ENCODE measurements around the gene ALOXE3.

The ALOXE3 gene

DNA sequence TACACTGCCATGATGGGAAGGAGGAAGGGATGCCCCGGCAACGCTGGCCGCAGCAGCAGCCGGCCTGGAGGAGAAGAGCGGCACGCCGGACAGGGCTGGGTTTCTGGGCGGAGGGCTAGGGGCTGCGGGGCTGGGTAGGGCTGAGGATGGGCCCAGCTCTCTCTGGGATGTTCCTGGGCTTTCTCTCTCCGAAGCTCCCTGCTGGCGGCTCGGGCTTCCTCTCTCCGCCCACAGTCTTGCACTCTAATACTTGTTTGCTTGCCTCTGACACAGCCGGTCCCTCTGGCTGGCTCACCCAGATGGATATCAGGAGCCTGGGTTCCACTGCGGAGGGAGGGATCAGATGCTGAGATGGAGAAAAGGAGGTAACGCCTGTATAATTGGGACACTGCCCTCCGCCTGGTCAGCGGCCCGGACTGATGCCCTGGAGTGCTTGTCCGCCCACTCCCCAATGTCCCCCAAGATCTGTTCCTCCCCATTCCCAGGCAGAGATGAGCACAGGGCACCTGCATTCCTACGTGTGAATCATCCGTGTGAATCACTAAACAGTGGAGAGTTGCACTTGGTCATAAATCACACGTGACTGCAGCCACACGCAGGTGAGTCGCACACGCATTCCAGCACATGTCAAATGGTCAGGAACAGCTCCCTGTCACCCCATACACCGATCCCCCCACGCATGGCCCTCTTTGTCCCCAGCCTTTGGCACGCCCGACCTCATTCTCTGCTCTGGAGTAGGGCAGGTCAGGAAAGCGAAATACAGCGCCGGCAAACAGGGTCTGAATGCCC, at the start of gene ALOXE3:
ALOXE3 (minus strand) TSS at position 535 of the 789 bp plus-strand sequence; CDS start at position 11, 524 bp downstream.
- peak within 1 kb of the TSS; percentile 55 for H3K4me3 ChIP-seq (ENCODE audit: low read depth, low read length)
- peak; percentile 30 for DNase-seq (ENCODE audit: low read depth)
- TF ChIP-seq, protein P1, sequence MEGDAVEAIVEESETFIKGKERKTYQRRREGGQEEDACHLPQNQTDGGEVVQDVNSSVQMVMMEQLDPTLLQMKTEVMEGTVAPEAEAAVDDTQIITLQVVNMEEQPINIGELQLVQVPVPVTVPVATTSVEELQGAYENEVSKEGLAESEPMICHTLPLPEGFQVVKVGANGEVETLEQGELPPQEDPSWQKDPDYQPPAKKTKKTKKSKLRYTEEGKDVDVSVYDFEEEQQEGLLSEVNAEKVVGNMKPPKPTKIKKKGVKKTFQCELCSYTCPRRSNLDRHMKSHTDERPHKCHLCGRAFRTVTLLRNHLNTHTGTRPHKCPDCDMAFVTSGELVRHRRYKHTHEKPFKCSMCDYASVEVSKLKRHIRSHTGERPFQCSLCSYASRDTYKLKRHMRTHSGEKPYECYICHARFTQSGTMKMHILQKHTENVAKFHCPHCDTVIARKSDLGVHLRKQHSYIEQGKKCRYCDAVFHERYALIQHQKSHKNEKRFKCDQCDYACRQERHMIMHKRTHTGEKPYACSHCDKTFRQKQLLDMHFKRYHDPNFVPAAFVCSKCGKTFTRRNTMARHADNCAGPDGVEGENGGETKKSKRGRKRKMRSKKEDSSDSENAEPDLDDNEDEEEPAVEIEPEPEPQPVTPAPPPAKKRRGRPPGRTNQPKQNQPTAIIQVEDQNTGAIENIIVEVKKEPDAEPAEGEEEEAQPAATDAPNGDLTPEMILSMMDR (IDR thresholded peaks at IDR 0.05; ENCODE audit: control insufficient read depth, extremely low read depth, insufficient read depth) = no peak

DNA sequence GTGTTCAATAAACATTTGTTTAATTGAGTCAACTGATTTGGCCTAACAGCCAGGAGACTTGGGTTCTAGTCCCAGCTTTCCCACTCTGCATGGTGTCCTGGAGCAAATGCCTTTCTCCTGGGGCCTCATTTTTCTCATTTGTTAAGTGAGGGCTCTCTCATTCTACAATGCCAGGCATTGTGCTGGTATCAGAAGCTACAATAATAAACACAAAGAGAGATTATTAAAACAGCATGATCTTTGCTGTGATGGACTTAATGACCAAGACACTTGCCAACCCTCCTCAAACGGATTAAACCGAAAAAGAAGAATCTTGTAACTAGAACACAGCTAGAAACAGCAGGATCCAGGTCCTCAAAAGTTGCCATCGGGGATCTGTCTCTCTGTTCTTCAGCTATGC, 49.2 kb upstream of the ALOXE3 start:
- no peak for DNase-seq (ENCODE audit: low read depth)
- no peak overlapping the region for H3K4me3 ChIP-seq (ENCODE audit: low read depth, low read length)
- TF ChIP-seq, protein P1 (IDR thresholded peaks at IDR 0.05; ENCODE audit: control insufficient read depth, extremely low read depth, insufficient read depth) = no peak

- no peak for DNase-seq (ENCODE audit: low read depth)
- TF ChIP-seq, protein P1 (IDR thresholded peaks at IDR 0.05; ENCODE audit: control insufficient read depth, extremely low read depth, insufficient read depth) = no peak
- no peak overlapping the region for H3K4me3 ChIP-seq (ENCODE audit: low read depth, low read length)
These were observed 48.4 kb upstream of the ALOXE3 start for GRCh38 chr17:8166731-8167130.

- no peak for DNase-seq (ENCODE audit: low read depth)
- no peak overlapping the region for H3K4me3 ChIP-seq (ENCODE audit: low read depth, low read length)
- TF ChIP-seq, protein P1 (IDR thresholded peaks at IDR 0.05; ENCODE audit: control insufficient read depth, extremely low read depth, insufficient read depth) = no peak
These were observed 46.5 kb upstream of the ALOXE3 start for GRCh38 chr17:8164815-8165131.

DNA sequence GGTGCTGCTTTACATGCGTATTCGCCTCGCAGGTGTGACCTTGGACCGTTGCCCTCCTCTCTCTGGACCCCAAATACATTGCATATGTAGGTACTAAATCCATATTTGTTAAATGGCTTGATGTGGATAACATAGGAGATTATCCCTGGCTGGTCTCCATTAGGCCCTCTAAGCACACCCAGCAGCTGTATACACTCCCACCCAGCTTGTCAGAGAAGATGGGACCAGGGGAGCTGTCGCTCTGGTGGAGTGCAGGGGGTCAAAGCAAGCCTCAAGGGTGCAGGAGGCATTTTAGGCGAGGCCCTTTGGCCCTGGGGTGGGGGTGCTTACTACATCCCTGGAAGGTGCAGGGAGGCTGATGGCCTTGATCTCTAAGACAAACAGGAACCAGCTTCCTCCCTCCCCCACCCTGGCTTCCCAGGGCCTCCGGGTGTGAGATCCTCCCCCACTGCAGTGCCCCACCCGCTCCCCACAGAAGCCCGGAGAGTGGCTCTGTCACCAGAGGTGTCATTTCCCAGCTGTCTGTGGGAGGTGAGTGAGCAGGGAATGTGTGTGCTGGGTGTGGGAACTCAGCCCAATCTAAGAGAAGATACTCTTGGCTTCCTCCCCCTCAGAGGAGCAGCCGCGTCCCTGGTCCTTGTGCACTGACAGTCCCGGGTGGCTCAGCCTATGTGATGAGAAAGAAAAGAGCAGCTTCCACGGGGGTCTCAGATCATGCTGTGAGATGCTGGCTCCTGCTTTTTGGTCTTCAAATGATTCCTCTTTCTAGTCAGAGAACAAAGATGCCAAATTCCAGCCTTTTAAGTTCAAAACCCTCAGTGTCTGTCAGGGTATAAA, 45.9 kb upstream of the ALOXE3 start:
- no peak for DNase-seq (ENCODE audit: low read depth)
- H3K4me3 ChIP-seq (ENCODE audit: low read depth, low read length) = no peak overlapping the region
- TF ChIP-seq, protein P1 (IDR thresholded peaks at IDR 0.05; ENCODE audit: control insufficient read depth, extremely low read depth, insufficient read depth) = no peak

GRCh38 chr17:8162997-8163977, 45.0 kb upstream of the ALOXE3 start:
- H3K4me3 ChIP-seq (ENCODE audit: low read depth, low read length) = peak overlapping the region; percentile 96
- TF ChIP-seq, protein P1 (IDR thresholded peaks at IDR 0.05; ENCODE audit: control insufficient read depth, extremely low read depth, insufficient read depth) = no peak
- DNase-seq (ENCODE audit: low read depth) = no peak

All from LNCaP clone FGC (cell line).